ENCODE results near the gene DEAF1. TPM values are rescaled to one million over a fixed set of nuclear protein-coding genes. Genes with fewer than 3 reads are reported as not detected.

DEAF1 gene
- total and polyA plus RNA-seq, 9 of the 15 experiments (the other 6 are each of a cell fraction or from before 2014, with no cell fraction given): 2.0 to 69.1 (median 26.8) TPM

DNA sequence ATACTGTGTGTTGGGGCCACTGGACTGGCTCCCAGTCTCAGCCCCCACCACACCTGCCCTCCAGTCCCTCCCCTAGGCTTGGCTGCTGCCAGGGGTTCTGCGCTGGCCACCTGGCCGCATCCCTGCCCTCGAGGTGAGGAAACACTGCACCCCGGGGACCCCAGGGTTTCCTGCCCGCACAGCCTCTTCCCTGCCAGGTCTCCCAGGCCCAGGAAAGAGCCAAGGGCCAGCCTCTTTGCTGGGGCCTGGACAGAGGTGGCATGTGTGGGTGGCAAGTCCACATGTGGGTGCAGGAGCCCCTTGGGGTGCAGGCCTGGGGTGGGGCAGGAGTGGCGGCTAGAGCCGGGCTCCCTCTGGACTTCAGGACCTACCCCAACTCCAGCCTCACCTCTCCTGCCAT, 13.5 kb upstream of the DEAF1 start:
- Histone ChIP-seq H2AFZ (ENCODE audit: low read depth, low read length) (no peak overlapping the region), H3K79me2 (ENCODE audit: control insufficient read depth, insufficient read depth, low read length) (no peaks in the 10 kb centered on the region), H3K36me3 (ENCODE audit: control insufficient read depth, insufficient read depth, low read length) (no peaks in the 10 kb centered on the region), H3K4me3 (no peak overlapping the region), H4K20me1 (replicated peaks; ENCODE audit: control insufficient read depth, insufficient read depth, low read length) (no peaks in the 10 kb centered on the region), H3K9me3 (replicated peaks; ENCODE audit: control insufficient read depth, insufficient read depth, low read depth, low read length) (no peaks in the 10 kb centered on the region), H3K4me2 (ENCODE audit: insufficient read depth, low read length) (no peak overlapping the region), H3K9ac (ENCODE audit: insufficient read depth in 1 of 2, low read depth in 2 of 2, low read length in 2 of 2) (no peak overlapping the region; a peak in 1 of 4 replicates), H3K27ac (ENCODE audit: extremely low read depth, low read depth, low read length) (no peak overlapping the region), H3K9me1 (ENCODE audit: control insufficient read depth, insufficient read depth, low read length) (no peaks in the 10 kb centered on the region), H3K27me3 (ENCODE audit: control insufficient read depth in 2 of 2, insufficient read depth in 2 of 2, low read length in 2 of 2) (no peaks in the 10 kb centered on the region), H3K4me1 (replicated peaks in 1 of 2; ENCODE audit: control insufficient read depth in 2 of 2, insufficient read depth in 2 of 2, low read length in 2 of 2) (peaks cover 6 to 79% of the 10 kb centered on the region in 2 experiments)
- BruUV-seq (replicated peaks): no TSS peak
- ATAC-seq: no peak
- DNase-seq (ENCODE audit: extremely low read depth in 1 of 4, low spot score in 3 of 4): no peak
- in situ Hi-C loops (cut with MboI) (no loop called here), intact Hi-C loops (cut with micrococcal nuclease) (no loop called here)
- FAIRE-seq: no peak
- ChIA-PET CTCF (ENCODE audit: low intra/inter-chr PET ratio) (no interaction called here), POLR2A (no interaction called here)
- 58% methylated on average over 5 of the region's 7 CpGs for WGBS (ENCODE audit: insufficient coverage, low coverage, missing lambda C conversion rate)
- TF ChIP-seq ZNF778 (CRISPR knock-in tag; IDR thresholded peaks at IDR 0.05) (no peak), ZBTB7A (IDR thresholded peaks at IDR 0.05; ENCODE audit: borderline replicate concordance, control insufficient read depth, low read depth, low read length) (no peak), CHCHD3 (CRISPR knock-in tag; IDR thresholded peaks at IDR 0.05) (no peak), TFAM (CRISPR knock-in tag; conservative IDR thresholded peaks at IDR 0.05) (no peak), DDX20 (tag; IDR thresholded peaks at IDR 0.05; ENCODE audit: low read depth) (no peak), GATA2 (CRISPR knock-in tag; IDR thresholded peaks at IDR 0.05) (no peak), CEBPB (tag; IDR thresholded peaks at IDR 0.05) (no peak), ZNF77 (CRISPR knock-in tag; IDR thresholded peaks at IDR 0.05) (no peak)
- TF ChIP-seq, protein P1, sequence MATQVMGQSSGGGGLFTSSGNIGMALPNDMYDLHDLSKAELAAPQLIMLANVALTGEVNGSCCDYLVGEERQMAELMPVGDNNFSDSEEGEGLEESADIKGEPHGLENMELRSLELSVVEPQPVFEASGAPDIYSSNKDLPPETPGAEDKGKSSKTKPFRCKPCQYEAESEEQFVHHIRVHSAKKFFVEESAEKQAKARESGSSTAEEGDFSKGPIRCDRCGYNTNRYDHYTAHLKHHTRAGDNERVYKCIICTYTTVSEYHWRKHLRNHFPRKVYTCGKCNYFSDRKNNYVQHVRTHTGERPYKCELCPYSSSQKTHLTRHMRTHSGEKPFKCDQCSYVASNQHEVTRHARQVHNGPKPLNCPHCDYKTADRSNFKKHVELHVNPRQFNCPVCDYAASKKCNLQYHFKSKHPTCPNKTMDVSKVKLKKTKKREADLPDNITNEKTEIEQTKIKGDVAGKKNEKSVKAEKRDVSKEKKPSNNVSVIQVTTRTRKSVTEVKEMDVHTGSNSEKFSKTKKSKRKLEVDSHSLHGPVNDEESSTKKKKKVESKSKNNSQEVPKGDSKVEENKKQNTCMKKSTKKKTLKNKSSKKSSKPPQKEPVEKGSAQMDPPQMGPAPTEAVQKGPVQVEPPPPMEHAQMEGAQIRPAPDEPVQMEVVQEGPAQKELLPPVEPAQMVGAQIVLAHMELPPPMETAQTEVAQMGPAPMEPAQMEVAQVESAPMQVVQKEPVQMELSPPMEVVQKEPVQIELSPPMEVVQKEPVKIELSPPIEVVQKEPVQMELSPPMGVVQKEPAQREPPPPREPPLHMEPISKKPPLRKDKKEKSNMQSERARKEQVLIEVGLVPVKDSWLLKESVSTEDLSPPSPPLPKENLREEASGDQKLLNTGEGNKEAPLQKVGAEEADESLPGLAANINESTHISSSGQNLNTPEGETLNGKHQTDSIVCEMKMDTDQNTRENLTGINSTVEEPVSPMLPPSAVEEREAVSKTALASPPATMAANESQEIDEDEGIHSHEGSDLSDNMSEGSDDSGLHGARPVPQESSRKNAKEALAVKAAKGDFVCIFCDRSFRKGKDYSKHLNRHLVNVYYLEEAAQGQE (IDR thresholded peaks at IDR 0.05; ENCODE audit: borderline replicate concordance): no peak
- TF ChIP-seq, protein P1 (CRISPR knock-in tag; IDR thresholded peaks at IDR 0.05; ENCODE audit: low read depth): no peak
- TF ChIP-seq, protein P2, sequence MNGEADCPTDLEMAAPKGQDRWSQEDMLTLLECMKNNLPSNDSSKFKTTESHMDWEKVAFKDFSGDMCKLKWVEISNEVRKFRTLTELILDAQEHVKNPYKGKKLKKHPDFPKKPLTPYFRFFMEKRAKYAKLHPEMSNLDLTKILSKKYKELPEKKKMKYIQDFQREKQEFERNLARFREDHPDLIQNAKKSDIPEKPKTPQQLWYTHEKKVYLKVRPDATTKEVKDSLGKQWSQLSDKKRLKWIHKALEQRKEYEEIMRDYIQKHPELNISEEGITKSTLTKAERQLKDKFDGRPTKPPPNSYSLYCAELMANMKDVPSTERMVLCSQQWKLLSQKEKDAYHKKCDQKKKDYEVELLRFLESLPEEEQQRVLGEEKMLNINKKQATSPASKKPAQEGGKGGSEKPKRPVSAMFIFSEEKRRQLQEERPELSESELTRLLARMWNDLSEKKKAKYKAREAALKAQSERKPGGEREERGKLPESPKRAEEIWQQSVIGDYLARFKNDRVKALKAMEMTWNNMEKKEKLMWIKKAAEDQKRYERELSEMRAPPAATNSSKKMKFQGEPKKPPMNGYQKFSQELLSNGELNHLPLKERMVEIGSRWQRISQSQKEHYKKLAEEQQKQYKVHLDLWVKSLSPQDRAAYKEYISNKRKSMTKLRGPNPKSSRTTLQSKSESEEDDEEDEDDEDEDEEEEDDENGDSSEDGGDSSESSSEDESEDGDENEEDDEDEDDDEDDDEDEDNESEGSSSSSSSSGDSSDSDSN (IDR thresholded peaks at IDR 0.05; ENCODE audit: borderline replicate concordance in 1 of 2, low read depth in 2 of 2, low read length in 2 of 2): no peak
